SK-N-SH treated with all-trans-retinoic acid at 6 μM for 48 hours (cell line): Measurements from ENCODE around the gene SRSF8.

Experiments used
- ATAC-seq: fragments of 200-7000 bp; cut with Tn5 transposase; 3 replicates; pipeline ENCODE4 v1.9.1; 2020; ENCODE audit warnings: mild to moderate bottlenecking, moderate library complexity
- BACH2 ChIP-seq: fragments of 250-450 bp; sonication (Bioruptor Pico); IDR thresholded peaks from 2 replicates; pipeline ENCODE4 v1.9.0; 2021; ENCODE audit warnings: mild to moderate bottlenecking, borderline replicate concordance
- CREB5 ChIP-seq: fragments of 250-450 bp; sonication (Bioruptor Pico); IDR thresholded peaks from 2 replicates; pipeline ENCODE4 v1.5.1; 2020; ENCODE audit warnings: low read depth, mild to moderate bottlenecking, moderate library complexity
- CSDC2 ChIP-seq: fragments of 250-450 bp; sonication (Bioruptor Pico); IDR thresholded peaks from 2 replicates; pipeline ENCODE4 v1.5.0; 2020; ENCODE audit warnings: mild to moderate bottlenecking, moderate library complexity
- CSRNP3 ChIP-seq: fragments of 250-450 bp; sonication (Bioruptor Pico); IDR thresholded peaks from 2 replicates; pipeline ENCODE4 v1.5.1; 2021; ENCODE audit warnings: mild to moderate bottlenecking, moderate library complexity
- ESRRG ChIP-seq: fragments of 250-450 bp; sonication (Bioruptor Pico); IDR thresholded peaks from 2 replicates; pipeline ENCODE4 v1.6.1; 2021; ENCODE audit warnings: mild to moderate bottlenecking
- GLIS3 ChIP-seq: fragments of 250-450 bp; sonication (Bioruptor Pico); IDR thresholded peaks from 2 replicates; pipeline ENCODE4 v1.5.0; 2020; ENCODE audit warnings: mild to moderate bottlenecking, moderate library complexity
- ISL1 ChIP-seq: fragments of 250-450 bp; sonication (Bioruptor Pico); IDR thresholded peaks from 2 replicates; pipeline ENCODE4 v2.1.2; 2022; ENCODE audit warnings: mild to moderate bottlenecking, moderate library complexity
- OSR1 ChIP-seq: fragments of 250-450 bp; sonication (Bioruptor Pico); IDR thresholded peaks from 2 replicates; pipeline ENCODE4 v1.8.0; 2022; ENCODE audit warnings: moderate library complexity, mild to moderate bottlenecking, inconsistent platforms
- PATZ1 ChIP-seq: fragments of 250-450 bp; sonication (Bioruptor Pico); IDR thresholded peaks from 2 replicates; pipeline ENCODE4 v1.8.0; 2020; ENCODE audit warnings: mild to moderate bottlenecking, moderate library complexity, borderline replicate concordance
- RARB ChIP-seq: fragments of 250-450 bp; sonication (Bioruptor Pico); IDR thresholded peaks from 2 replicates; pipeline ENCODE4 v1.8.0; 2021; ENCODE audit warnings: mild to moderate bottlenecking, moderate library complexity
- SNAI2 ChIP-seq: fragments of 250-450 bp; sonication (Bioruptor Pico); IDR thresholded peaks from 2 replicates; pipeline ENCODE4 v1.5.0; 2020; ENCODE audit warnings: mild to moderate bottlenecking, moderate library complexity
- TCF4 ChIP-seq: fragments of 250-450 bp; sonication (Bioruptor Pico); IDR thresholded peaks from 2 replicates; pipeline ENCODE4 v1.8.0; 2021; ENCODE audit warnings: mild to moderate bottlenecking, moderate library complexity, borderline replicate concordance
- TOX ChIP-seq: fragments of 250-450 bp; sonication (Bioruptor Pico); IDR thresholded peaks from 2 replicates; pipeline ENCODE4 v1.8.0; 2021; ENCODE audit warnings: mild to moderate bottlenecking, moderate library complexity, borderline replicate concordance
- TSHZ2 ChIP-seq: fragments of 250-450 bp; sonication (Bioruptor Pico); IDR thresholded peaks from 2 replicates; pipeline ENCODE4 v1.5.0; 2020; ENCODE audit warnings: mild to moderate bottlenecking, moderate library complexity
- ZC3H10 ChIP-seq: fragments of 250-450 bp; sonication (Bioruptor Pico); IDR thresholded peaks from 2 replicates; pipeline ENCODE4 v1.5.1; 2021; ENCODE audit warnings: mild to moderate bottlenecking, moderate library complexity
- ZFP3 ChIP-seq: fragments of 250-450 bp; sonication (Bioruptor Pico); IDR thresholded peaks from 2 replicates; pipeline ENCODE4 v1.5.0; 2020; ENCODE audit warnings: mild to moderate bottlenecking, moderate library complexity
- ZFP30 ChIP-seq: fragments of 450-650 bp; formaldehyde crosslinking; IDR thresholded peaks from 2 replicates; pipeline ENCODE4 v1.5.0; 2022; ENCODE audit warnings: mild to moderate bottlenecking, moderate library complexity
- ZNF565 ChIP-seq: fragments of 450-650 bp; formaldehyde crosslinking; conservative IDR thresholded peaks from 2 replicates; pipeline ENCODE4 v1.5.0; 2020; ENCODE audit warnings: low read depth, mild to moderate bottlenecking, moderate library complexity
- ZNF70 ChIP-seq: fragments of 450-650 bp; formaldehyde crosslinking; IDR thresholded peaks from 2 replicates; pipeline ENCODE4 v1.5.0; 2020; ENCODE audit warnings: mild to moderate bottlenecking, moderate library complexity
- ZNF8 ChIP-seq: fragments of 450-650 bp; formaldehyde crosslinking; IDR thresholded peaks from 2 replicates; pipeline ENCODE4 v1.5.0; 2020; ENCODE audit warnings: mild to moderate bottlenecking, moderate library complexity

The SRSF8 gene

GRCh38 chr11:95078526-95078925, 11.8 kb downstream of the SRSF8 start (continued):
- TF ChIP-seq PATZ1 (CRISPR knock-in tag) (no peak), TOX (no peak), RARB (CRISPR knock-in tag) (no peak), CSRNP3 (CRISPR knock-in tag) (no peak)

- no peak for ATAC-seq
- TF ChIP-seq CREB5 (no peak), ISL1 (CRISPR knock-in tag) (no peak), ZC3H10 (CRISPR knock-in tag) (no peak), OSR1 (no peak), BACH2 (no peak), ZFP3 (CRISPR knock-in tag) (no peak), ZNF565 (CRISPR knock-in tag) (no peak), CSRNP3 (CRISPR knock-in tag) (no peak), SNAI2 (CRISPR knock-in tag) (no peak), ESRRG (CRISPR knock-in tag) (no peak), RARB (CRISPR knock-in tag) (no peak), ZNF70 (CRISPR knock-in tag) (no peak), GLIS3 (no peak), ZNF8 (CRISPR knock-in tag) (no peak), CSDC2 (no peak), ZFP30 (CRISPR knock-in tag) (no peak)
Observed at GRCh38 chr11:95081010-95081409, 14.3 kb downstream of the SRSF8 start.

- TF ChIP-seq ZFP30 (CRISPR knock-in tag) (no peak), ZNF70 (CRISPR knock-in tag) (no peak), PATZ1 (CRISPR knock-in tag) (no peak), CSRNP3 (CRISPR knock-in tag) (no peak), TCF4 (CRISPR knock-in tag) (no peak), ZC3H10 (CRISPR knock-in tag) (no peak), RARB (CRISPR knock-in tag) (no peak), TOX (no peak)
- TF ChIP-seq, all 23 proteins: peak for 0
- ATAC-seq: no peak
Observed at GRCh38 chr11:95081412-95081811, 14.7 kb downstream of the SRSF8 start.

- no peak for ATAC-seq
- no peak for TF ChIP-seq GLIS3
- TF ChIP-seq TSHZ2 (CRISPR knock-in tag): no peak
- TF ChIP-seq RARB (CRISPR knock-in tag): no peak
- no peak for TF ChIP-seq CREB5
- no peak for TF ChIP-seq ZNF70 (CRISPR knock-in tag)
- TF ChIP-seq ESRRG (CRISPR knock-in tag): no peak
- no peak for TF ChIP-seq SNAI2 (CRISPR knock-in tag)
- TF ChIP-seq ISL1 (CRISPR knock-in tag): no peak
- no peak for TF ChIP-seq ZNF565 (CRISPR knock-in tag)
- TF ChIP-seq ZC3H10 (CRISPR knock-in tag): no peak
- no peak for TF ChIP-seq CSDC2
- TF ChIP-seq OSR1: no peak
Observed at GRCh38 chr11:95082576-95083001, 15.9 kb downstream of the SRSF8 start.
